ENCODE measurements around the gene IQCB1. TPM values are rescaled to one million over a fixed set of nuclear protein-coding genes. Genes with fewer than 3 reads are reported as not detected.

IQCB1 gene
- total RNA-seq, 2 experiments from 2014 or later = 45.4 to 51.6 TPM

DNA sequence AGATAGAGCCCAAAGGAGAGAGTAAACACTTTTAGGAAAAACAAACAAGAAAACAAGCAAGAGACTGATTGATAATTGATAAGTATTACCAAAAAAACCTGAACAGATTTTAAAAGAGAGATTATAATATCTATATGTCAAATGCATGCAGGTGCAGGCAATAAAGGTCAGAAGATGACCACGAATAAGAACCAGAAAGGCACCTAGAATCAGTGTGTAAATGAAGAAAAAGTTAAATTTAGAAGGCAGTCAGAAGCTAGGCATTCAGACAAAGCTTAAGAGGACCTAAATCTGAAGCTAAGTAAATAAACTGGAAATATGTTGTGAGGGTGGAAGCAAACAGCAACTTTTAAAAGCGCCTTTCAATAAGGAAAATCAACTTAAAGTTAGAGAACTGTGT is 16.3 kb downstream of the IQCB1 start:
- H3K27me3 Mint-ChIP-seq = no peaks in the 10 kb centered on the region
- CTCF ChIA-PET = no interaction called here
- intact Hi-C loops (cut with micrococcal nuclease) = no loop called here
- POLR2A ChIA-PET = no interaction called here
- H3K36me3 Mint-ChIP-seq (ENCODE audit: low read depth) = peaks cover 86% of the 10 kb centered on the region
- no peak for TF ChIP-seq CTCF (IDR thresholded peaks at IDR 0.05)
- peaks cover 60% of the 10 kb centered on the region for H3K4me1 Mint-ChIP-seq (ENCODE audit: low read depth)
- H3K27ac Mint-ChIP-seq = no peak overlapping the region
- no peak overlapping the region for H3K4me3 Mint-ChIP-seq
- ATAC-seq = no peak
- DNase-seq = no peak
- H3K9me3 Mint-ChIP-seq = peaks cover 21% of the 10 kb centered on the region

- Mint-ChIP-seq H3K4me3 (no peak overlapping the region), H3K27ac (no peak overlapping the region), H3K36me3 (ENCODE audit: low read depth) (peaks cover 81% of the 10 kb centered on the region), H3K27me3 (no peaks in the 10 kb centered on the region), H3K4me1 (ENCODE audit: low read depth) (peaks cover 58% of the 10 kb centered on the region), H3K9me3 (peaks cover 15% of the 10 kb centered on the region)
- intact Hi-C loops (cut with micrococcal nuclease) = no loop called here
- ChIA-PET CTCF (no interaction called here), POLR2A (no interaction called here)
- no peak for ATAC-seq
- no peak for DNase-seq
- TF ChIP-seq CTCF (IDR thresholded peaks at IDR 0.05) = no peak
These were observed 17.1 kb downstream of the IQCB1 start for GRCh38 chr3:121817753-121818152.

- no peak overlapping the region for H3K4me3 Mint-ChIP-seq
- ATAC-seq (no peak), DNase-seq (no peak)
- ChIA-PET POLR2A (no interaction called here), CTCF (interaction anchor here (0.9 kb wide), 1 partner anchor 26 kb away, joined by 3 read pairs; the partner anchor contains the start of genes EAF2 and IQCB1)
- TF ChIP-seq CTCF (IDR thresholded peaks at IDR 0.05) = no peak
- H3K36me3 Mint-ChIP-seq (ENCODE audit: low read depth) = peaks cover 53% of the 10 kb centered on the region
- no peaks in the 10 kb centered on the region for H3K27me3 Mint-ChIP-seq
- H3K27ac Mint-ChIP-seq = no peak overlapping the region
- intact Hi-C loops (cut with micrococcal nuclease) = no loop called here
- peaks cover 20% of the 10 kb centered on the region for H3K4me1 Mint-ChIP-seq (ENCODE audit: low read depth)
- no peaks in the 10 kb centered on the region for H3K9me3 Mint-ChIP-seq
These were observed 25.6 kb downstream of the IQCB1 start for GRCh38 chr3:121809249-121809648.

GRCh38 chr3:121803771-121804320 is 31.0 kb downstream of the IQCB1 start:
- peaks cover 16% of the 10 kb centered on the region for H3K4me1 Mint-ChIP-seq (ENCODE audit: low read depth)
- H3K9me3 Mint-ChIP-seq = no peaks in the 10 kb centered on the region
- ATAC-seq = no peak
- no peak for TF ChIP-seq CTCF (IDR thresholded peaks at IDR 0.05)
- intact Hi-C loops (cut with micrococcal nuclease) = no loop called here
- CTCF ChIA-PET = no interaction called here
- DNase-seq = no peak
- no peak overlapping the region for H3K27ac Mint-ChIP-seq
- H3K36me3 Mint-ChIP-seq (ENCODE audit: low read depth) = peaks cover 48% of the 10 kb centered on the region
- POLR2A ChIA-PET = no interaction called here
- H3K4me3 Mint-ChIP-seq = no peak overlapping the region
- no peaks in the 10 kb centered on the region for H3K27me3 Mint-ChIP-seq

DNA sequence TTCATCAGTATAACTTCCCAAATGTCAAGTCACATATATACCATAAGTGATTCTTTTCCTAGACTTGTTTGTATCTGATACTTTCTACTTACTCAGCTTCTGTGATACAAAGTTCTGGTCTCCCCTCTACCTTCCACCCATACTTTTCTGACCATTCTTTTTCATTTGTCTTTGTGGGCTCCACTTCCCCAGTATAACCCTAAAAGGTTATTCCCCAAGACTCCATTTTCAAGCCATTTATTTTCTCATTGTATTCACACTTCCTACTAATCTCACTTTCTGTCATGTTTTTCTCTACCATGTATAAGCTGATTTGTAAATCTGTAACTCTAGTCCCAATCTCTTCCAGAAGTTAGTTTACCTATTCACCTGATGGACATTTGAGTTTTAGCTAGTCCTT is 34.0 kb downstream of the IQCB1 start:
- POLR2A ChIA-PET = no interaction called here
- intact Hi-C loops (cut with micrococcal nuclease) = no loop called here
- Mint-ChIP-seq H3K36me3 (ENCODE audit: low read depth) (peaks cover 47% of the 10 kb centered on the region), H3K9me3 (no peaks in the 10 kb centered on the region), H3K27me3 (no peaks in the 10 kb centered on the region), H3K27ac (peak overlapping the region; percentile 4), H3K4me3 (no peak overlapping the region), H3K4me1 (ENCODE audit: low read depth) (peaks cover 16% of the 10 kb centered on the region)
- DNase-seq (no peak), ATAC-seq (no peak)
- no peak for TF ChIP-seq CTCF (IDR thresholded peaks at IDR 0.05)
- CTCF ChIA-PET = no interaction called here

All from activated CD8-positive, alpha-beta T cell treated with anti-CD3 and anti-CD28 coated beads for 36 hours (primary cell).